ENCODE measurements around the gene MAS1.
"Not testable (repeated sequence)": the region's sequence is repeated elsewhere in the genome, so short reads cannot be mapped to it uniquely, and the experiment has no call there.

MAS1 gene

DNA sequence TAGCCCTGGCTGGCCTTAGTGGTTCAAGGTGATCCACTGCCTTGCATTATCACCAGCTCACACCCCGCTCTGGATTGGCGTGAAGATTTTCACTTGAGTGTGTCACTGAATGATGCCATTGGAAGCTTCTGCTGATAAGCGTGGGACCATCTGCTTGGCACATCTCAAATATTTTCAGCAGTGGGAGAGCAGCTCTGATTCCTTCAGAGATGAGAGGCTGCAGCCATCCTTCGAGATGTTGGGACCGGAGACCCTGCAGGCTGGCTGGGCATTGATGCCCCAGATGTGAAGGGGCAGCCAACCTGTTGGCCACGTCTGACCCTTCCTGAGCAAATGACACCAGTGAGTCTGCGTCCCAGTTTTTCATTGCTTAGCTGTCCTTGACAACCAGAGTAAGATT, at the start of gene MAS1:
MAS1 (plus strand) TSS at position 197 of the 400 bp plus-strand sequence. CDS start 15,968 bp downstream, outside the sequence.
- TF ChIP-seq, protein P1, sequence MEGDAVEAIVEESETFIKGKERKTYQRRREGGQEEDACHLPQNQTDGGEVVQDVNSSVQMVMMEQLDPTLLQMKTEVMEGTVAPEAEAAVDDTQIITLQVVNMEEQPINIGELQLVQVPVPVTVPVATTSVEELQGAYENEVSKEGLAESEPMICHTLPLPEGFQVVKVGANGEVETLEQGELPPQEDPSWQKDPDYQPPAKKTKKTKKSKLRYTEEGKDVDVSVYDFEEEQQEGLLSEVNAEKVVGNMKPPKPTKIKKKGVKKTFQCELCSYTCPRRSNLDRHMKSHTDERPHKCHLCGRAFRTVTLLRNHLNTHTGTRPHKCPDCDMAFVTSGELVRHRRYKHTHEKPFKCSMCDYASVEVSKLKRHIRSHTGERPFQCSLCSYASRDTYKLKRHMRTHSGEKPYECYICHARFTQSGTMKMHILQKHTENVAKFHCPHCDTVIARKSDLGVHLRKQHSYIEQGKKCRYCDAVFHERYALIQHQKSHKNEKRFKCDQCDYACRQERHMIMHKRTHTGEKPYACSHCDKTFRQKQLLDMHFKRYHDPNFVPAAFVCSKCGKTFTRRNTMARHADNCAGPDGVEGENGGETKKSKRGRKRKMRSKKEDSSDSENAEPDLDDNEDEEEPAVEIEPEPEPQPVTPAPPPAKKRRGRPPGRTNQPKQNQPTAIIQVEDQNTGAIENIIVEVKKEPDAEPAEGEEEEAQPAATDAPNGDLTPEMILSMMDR (IDR thresholded peaks at IDR 0.05; ENCODE audit: low read depth, low read length), result no peak
- H3K4me3 ChIP-seq (replicated peaks in 1 of 2; ENCODE audit: low read depth in 2 of 2, low read length in 2 of 2), result no peak within 1 kb of the TSS
- DNase-seq (ENCODE audit: low read depth in 2 of 2), result no peak

- TF ChIP-seq, protein P1 (IDR thresholded peaks at IDR 0.05; ENCODE audit: low read depth, low read length), result peak; percentile 53
- no peak overlapping the region for H3K4me3 ChIP-seq (replicated peaks in 1 of 2; ENCODE audit: low read depth in 2 of 2, low read length in 2 of 2)
- peak; percentile 22 to 34 for DNase-seq (ENCODE audit: low read depth in 2 of 2)
Observed at GRCh38 chr6:159842035-159842434, 48.8 kb upstream of the MAS1 start.

DNA sequence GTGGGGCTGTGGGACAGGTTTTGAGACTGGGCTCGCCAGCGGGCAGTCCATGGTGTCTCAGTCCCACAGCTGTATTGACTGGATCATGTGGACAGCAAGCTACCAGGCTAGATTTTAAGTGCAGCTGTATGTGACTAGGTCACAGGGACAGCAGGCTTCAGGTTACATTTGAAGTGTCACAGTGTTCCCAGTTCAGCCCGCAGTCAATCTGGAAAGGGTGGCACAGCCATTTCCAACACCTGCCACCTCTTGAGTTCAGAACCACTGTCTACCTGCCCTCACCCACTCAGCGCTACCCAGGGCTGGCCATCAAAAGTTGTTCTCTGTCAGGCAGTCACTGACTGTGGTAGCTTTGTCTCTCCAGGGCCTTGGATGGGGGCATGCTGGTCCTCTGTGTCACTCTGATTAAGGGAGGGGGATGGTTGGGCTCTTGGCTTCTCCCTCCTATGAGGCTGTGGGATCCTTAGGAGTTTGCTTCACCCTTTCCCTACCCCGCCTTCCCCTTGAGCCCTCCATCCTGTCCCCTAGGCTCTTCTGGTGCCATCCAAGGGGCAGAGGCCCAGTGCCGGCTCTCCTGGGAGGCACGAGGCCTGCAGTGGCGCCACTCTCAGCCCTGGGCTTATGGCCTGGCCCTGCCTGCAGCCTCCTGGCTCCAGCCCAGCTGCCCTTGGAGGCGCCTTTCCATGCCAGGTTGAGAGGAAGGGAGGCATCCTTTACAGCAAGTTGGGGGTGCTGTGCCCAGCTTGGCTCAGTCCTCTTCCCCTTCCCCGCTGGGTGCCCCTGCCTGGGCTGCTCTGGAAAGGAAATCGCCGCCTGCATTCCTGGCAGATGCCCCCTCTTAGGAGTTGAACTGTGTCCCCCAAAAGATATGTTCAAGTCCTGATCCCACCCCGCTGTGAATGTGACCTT, 45.8 kb upstream of the MAS1 start:
- no peak for DNase-seq (ENCODE audit: low read depth in 2 of 2)
- TF ChIP-seq, protein P1 (IDR thresholded peaks at IDR 0.05; ENCODE audit: low read depth, low read length), result no peak
- H3K4me3 ChIP-seq (replicated peaks in 1 of 2; ENCODE audit: low read depth in 2 of 2, low read length in 2 of 2), result no peak overlapping the region

- H3K4me3 ChIP-seq (replicated peaks in 1 of 2; ENCODE audit: low read depth in 2 of 2, low read length in 2 of 2); DNase-seq (ENCODE audit: low read depth in 2 of 2): not testable (repeated sequence)
Observed at GRCh38 chr6:159848552-159848951, 42.2 kb upstream of the MAS1 start.

- DNase-seq (ENCODE audit: low read depth in 2 of 2); H3K4me3 ChIP-seq (replicated peaks in 1 of 2; ENCODE audit: low read depth in 2 of 2, low read length in 2 of 2): not testable (repeated sequence)
Observed at GRCh38 chr6:159849851-159850250, 40.9 kb upstream of the MAS1 start.

DNA sequence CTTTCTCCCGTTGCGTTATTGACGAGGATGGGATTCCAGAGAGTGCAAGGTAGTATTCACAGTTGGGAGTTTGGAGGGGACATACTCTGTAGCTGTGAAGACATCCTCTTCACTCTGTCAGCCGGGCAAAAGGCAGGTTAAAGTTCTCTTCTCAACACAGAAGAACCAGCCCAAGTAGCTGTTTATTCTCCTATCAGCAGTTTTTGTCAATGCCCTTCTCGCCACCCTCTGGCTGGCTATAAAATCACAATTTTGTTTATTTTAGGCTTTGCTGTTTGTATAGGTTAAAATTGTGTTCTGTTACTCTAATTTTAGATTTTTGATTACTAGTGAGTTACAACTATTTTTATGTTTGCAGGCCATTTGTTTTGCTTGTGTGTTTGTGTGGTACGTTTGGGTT, 37.9 kb upstream of the MAS1 start:
- no peak overlapping the region for H3K4me3 ChIP-seq (replicated peaks in 1 of 2; ENCODE audit: low read depth in 2 of 2, low read length in 2 of 2)
- TF ChIP-seq, protein P1 (IDR thresholded peaks at IDR 0.05; ENCODE audit: low read depth, low read length), result no peak
- DNase-seq (ENCODE audit: low read depth in 2 of 2), result peak; percentile 22 to 53

- DNase-seq (ENCODE audit: low read depth in 2 of 2), result no peak
- TF ChIP-seq, protein P1 (IDR thresholded peaks at IDR 0.05; ENCODE audit: low read depth, low read length), result no peak
- no peak overlapping the region for H3K4me3 ChIP-seq (replicated peaks in 1 of 2; ENCODE audit: low read depth in 2 of 2, low read length in 2 of 2)
Observed at GRCh38 chr6:159853754-159854153, 37.0 kb upstream of the MAS1 start.

- no peak overlapping the region for H3K4me3 ChIP-seq (replicated peaks in 1 of 2; ENCODE audit: low read depth in 2 of 2, low read length in 2 of 2)
- no peak for DNase-seq (ENCODE audit: low read depth in 2 of 2)
- TF ChIP-seq, protein P1 (IDR thresholded peaks at IDR 0.05; ENCODE audit: low read depth, low read length), result no peak
Observed at GRCh38 chr6:159854959-159855358, 35.8 kb upstream of the MAS1 start.

All from cardiac fibroblast (primary cell).